NCI-H460 (cell line): ENCODE results near the gene UPK3B. TPM values are rescaled to one million over a fixed set of nuclear protein-coding genes. Genes with fewer than 3 reads are reported as not detected.
"Not testable (repeated sequence)": the region's sequence is repeated elsewhere in the genome, so short reads cannot be mapped to it uniquely, and the experiment has no call there.

ENCODE experiments used
- DNase-seq: peaks from one replicate; pipeline ENCODE4 v3.0.0-alpha.2; 2016; ENCODE audit warnings: low read depth; ENCODE audit errors: extremely low read depth
- total RNA-seq: library from RNA; depleted of rRNA; stranded (reverse); fragments of >200 nt; shearing (Covaris generic); gene quantifications from 2 replicates; pipeline ENCODE4 v1.2.3, GENCODE V29; 2014

Gene UPK3B
- total RNA-seq, 1 experiment from 2014 or later: 0.15 TPM

DNA sequence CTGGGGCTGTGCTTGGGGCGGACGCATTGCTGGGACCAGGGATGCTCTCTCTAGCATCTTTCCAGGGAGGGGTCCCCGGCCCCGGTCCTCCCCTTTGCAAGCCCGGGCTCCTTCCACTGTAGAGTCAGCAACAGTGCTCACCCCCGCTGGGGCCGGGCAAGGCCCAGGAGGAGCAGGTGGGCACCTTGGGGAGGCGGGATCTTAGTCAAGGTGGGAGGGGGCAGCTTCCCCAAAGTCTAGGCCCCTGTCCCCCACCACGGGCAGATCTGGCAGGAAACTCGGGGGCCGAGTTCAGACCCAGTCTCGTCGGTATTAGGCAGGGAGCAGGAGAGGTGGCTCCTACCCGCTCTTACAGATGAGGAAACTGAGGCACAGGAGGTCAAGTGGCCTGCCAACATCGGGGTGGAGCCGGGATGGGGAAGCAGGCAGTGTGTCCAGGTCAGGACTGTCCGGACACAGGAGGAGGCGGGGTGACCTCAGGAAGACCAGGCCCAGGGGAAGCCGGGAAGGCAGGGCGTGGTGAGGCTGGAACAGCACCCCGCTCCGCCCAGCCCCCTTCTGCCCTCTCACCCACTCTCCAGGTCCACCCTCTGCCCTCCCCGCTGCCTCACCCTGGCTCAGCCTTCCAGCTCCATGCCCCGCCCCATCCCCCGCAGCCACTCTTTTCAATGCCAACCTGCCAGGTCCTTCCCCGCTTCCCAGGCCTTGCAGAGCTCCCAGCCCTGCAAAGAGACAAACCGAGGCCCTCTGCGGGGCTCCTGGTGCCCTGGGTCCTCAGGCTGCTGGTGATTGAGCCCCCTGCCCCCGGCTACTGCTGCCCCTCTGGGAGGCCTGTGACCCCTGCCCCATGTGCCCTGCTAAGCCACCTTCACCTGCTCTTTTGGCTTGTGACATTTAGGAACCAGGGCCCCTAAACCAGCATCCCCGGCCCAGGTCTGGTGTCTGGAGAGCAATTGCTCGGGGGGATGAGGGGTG lies 1.8 kb downstream of the UPK3B start:
- DNase-seq: not testable (repeated sequence)

DNA sequence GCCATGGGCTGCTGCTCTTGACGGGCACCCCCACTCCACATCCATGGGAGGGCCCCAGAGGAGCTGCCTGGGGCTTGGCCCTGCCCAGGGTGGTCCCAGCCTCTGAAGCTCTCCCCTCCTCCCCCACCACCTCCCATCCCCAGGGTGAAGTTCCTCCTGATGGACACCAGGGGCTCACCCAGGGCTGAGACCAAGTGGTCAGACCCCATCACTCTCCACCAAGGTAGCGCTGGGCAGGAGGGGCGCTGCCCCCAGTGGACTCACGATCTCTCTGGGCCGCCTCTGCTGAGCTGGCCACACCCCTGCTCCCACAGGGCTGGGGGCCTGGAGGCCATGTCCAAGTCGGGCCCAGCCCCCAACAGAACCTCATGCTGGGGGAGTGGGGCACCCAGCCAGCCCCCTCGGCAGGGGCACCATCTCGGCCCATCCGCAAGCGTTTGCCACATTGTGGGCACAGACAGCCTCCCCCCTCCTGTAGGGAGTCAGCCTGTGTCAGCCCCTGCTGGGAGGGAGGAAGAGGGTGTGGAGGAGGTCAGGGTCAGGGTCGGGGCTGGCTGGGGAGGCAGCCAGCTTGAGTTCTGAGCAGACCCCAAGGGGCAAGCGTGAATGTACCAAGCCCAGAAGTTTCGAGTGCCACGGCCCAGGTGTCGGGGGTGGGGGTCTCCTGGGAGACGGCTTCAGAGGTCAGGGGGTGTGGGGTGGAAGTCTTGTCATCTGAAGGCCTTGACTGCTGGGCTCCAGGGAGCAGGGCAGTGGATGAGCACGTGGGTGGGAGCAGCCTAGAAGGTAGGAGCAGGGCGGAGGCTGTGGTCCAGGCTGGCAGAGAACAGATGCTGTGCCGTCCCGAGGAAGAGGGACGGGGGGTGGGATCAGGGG lies 2.8 kb downstream of the UPK3B start:
- DNase-seq: peak; percentile 32

DNA sequence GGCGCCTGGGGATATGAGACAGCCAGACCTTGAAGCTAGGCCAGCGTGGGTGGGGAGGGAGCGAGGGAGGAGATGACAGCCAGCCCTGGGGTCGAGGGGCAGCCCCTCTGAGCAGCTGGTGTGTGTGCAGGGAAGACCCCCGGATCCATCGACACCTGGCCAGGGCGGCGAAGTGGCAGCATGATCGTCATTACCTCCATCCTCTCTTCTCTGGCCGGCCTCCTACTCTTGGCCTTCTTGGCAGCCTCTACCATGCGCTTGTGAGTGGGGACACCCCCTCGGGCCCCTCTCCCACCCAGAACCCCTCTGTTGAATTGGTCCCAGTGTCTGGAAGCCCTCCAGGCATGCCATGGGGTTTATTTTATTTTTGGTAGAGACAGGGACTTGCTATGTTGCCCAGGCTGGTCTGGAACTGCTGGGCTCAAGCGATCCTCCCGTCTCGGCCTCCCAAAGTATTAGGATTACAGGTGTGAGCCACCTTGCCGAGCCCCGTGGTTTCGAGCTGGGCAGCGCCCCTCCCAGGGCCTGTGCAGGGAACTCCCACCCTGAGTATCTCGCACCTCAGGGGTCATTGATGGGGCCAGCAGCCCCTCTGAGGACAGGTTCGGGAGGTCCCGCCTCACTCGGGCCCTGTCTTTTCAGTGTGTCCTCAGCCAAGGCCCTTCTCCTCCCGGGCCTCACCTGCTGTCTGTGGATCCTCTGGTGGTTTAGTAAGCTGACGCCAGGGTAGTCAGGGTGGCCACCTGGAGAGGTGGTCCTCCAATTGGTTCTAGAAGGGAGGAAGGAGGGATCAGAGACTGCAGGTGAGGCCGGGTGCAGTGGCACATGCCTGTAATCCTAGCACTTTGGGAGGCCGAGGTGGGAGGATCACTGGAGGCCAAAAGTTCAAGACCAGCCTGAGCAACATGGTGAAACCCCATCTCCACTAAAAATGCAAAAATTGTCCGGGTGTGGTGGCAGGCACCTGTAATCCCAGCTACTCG lies 3.8 kb downstream of the UPK3B start:
- no peak for DNase-seq

GRCh38 chr7:76514926-76515771 lies 4.8 kb downstream of the UPK3B start:
- no peak for DNase-seq

GRCh38 chr7:76515999-76516443 lies 5.7 kb downstream of the UPK3B start:
- no peak for DNase-seq

DNA sequence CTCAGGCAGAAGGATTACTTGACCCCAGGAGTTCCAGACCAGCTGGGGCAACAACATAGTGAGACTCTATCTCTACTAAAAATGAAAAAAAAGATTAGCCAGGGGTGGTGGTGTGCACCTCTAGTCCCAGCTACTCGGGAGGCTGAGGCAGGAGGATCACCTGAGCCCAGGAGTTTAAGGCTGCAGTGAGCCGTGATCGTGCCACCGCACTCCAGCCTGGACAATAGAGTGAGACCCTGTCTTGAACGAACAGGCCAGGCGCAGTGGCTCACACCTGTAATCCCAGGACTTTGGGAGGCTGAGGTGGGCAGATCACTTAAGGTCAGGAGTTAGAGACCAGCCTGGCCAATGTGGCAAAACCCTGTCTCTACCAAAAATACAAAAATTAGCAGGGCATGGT lies 6.6 kb downstream of the UPK3B start:
- not testable (repeated sequence) for DNase-seq

GRCh38 chr7:76526183-76526582 lies 15.8 kb downstream of the UPK3B start:
- not testable (repeated sequence) for DNase-seq

DNA sequence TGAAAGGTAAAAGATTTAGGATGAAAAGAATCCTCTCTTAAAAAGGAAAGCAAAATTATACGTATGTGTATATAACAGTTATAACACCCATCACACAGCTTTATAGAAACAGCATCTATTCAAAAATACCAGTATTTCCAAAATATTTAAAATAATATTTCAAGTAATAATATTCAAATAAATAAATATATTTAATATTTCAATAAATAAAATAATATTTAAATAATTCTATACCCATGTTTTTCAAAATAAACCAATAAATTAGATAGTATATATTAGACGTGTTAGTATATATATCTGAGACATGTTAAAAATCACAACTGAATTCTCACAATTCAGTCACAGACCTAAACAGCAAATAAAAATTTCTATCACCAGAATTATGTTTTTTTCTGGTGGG lies 21.3 kb downstream of the UPK3B start:
- DNase-seq: not testable (repeated sequence)

DNA sequence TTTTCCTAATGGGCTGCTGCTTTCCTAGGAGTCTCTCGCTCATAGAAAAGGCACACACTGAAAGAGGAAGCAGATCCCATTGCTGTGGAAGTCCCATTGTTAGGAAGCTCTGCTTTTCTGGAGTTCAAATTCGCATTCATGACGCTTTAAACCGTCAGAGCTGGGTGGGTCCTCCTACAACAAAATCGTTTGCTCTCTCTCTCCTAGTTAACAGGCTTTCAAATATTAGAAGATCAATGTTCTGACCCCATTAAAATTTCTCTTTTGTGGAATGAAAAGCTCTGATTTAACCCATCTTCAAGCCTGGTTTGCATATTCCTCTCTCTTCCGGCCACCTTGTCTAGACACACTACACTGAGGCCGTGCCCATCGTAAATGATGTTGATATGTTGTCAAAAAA lies 32.8 kb downstream of the UPK3B start, which contains the start of gene SPDYE16:
Gene SPDYE16 (minus strand): TSS at position 101 of the 400 bp plus-strand sequence. CDS start 1,838 bp downstream, outside the sequence.
- DNase-seq: not testable (repeated sequence)

- peak; percentile 68 for DNase-seq
These were observed 38.9 kb downstream of the UPK3B start for GRCh38 chr7:76549025-76549854.

GRCh38 chr7:76549855-76550248 lies 39.5 kb downstream of the UPK3B start:
- not testable (repeated sequence) for DNase-seq

GRCh38 chr7:76551992-76552391 lies 41.6 kb downstream of the UPK3B start:
- not testable (repeated sequence) for DNase-seq

DNA sequence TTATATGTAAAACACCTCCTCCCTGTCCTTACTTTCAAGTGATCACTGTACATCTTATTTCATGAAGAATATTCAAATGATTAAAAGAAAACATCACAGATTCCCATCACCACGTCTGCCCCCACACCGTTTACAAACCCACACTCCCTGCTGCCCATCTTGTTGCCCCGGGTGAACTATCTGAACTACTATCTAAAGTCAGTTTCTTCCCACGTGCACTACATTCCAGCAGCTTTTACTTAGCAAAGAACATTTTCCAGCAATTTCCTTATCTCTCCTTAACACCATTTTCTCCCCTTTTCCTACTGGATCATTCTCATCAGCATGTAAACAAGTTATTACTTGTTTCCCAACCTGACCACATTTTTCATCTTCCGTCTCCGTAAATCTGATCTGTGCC lies 49.3 kb downstream of the UPK3B start:
- DNase-seq: not testable (repeated sequence)

GRCh38 chr7:76560157-76560556 lies 49.8 kb downstream of the UPK3B start:
- not testable (repeated sequence) for DNase-seq

DNA sequence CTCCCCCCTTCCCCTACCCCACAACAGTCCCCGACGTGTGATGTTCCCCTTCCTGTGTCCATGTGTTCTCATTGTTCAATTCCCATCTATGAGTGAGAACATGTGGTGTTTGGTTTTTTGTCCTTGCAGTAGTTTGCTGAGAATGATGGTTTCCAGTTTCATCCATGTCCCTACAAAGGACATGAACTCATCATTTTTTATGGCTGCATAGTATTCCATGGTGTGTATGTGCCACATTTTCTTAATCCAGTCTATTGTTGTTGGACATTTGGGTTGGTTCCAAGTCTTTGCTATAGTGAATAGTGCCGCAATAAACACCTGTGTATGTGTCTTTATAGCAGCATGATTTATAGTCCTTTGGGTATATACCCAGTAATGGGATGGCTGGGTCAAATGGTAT lies 51.0 kb downstream of the UPK3B start:
- not testable (repeated sequence) for DNase-seq

GRCh38 chr7:76565001-76565400 lies 54.6 kb downstream of the UPK3B start:
- not testable (repeated sequence) for DNase-seq
